HG02884 (cell line): ENCODE results near the gene HECW1.
"Not testable (repeated sequence)": the region's sequence is repeated elsewhere in the genome, so short reads cannot be mapped to it uniquely, and the experiment has no call there.

Source experiments
- ATAC-seq: cut with Tn5 transposase; IDR thresholded peaks from one replicate; pipeline ENCODE4 v1.9.1; 2021; ENCODE audit warnings: mild to moderate bottlenecking, moderate library complexity; ENCODE audit not compliant: unreplicated experiment

Gene HECW1

GRCh38 chr7:43460733-43461348, 348.4 kb downstream of the HECW1 start:
- no peak for ATAC-seq

- no peak for ATAC-seq
Measured at GRCh38 chr7:43461349-43462024, 349.0 kb downstream of the HECW1 start.

GRCh38 chr7:43462836-43463235, 350.4 kb downstream of the HECW1 start:
- no peak for ATAC-seq

GRCh38 chr7:43463401-43463980, 351.0 kb downstream of the HECW1 start:
- no peak for ATAC-seq

GRCh38 chr7:43465581-43466554, 353.4 kb downstream of the HECW1 start:
- no peak for ATAC-seq

- no peak for ATAC-seq
Measured at GRCh38 chr7:43467406-43467805, 355.0 kb downstream of the HECW1 start.

GRCh38 chr7:43467846-43468245, 355.4 kb downstream of the HECW1 start:
- ATAC-seq = no peak

- ATAC-seq = no peak
Measured at GRCh38 chr7:43469051-43469450, 356.6 kb downstream of the HECW1 start.

- no peak for ATAC-seq
Measured at GRCh38 chr7:43470110-43470509, 357.7 kb downstream of the HECW1 start.

- no peak for ATAC-seq
Measured at GRCh38 chr7:43475983-43476382, 363.5 kb downstream of the HECW1 start.

GRCh38 chr7:43476896-43477295, 364.4 kb downstream of the HECW1 start:
- ATAC-seq = no peak

- no peak for ATAC-seq
Measured at GRCh38 chr7:43479042-43479441, 366.6 kb downstream of the HECW1 start.

- ATAC-seq = no peak
Measured at GRCh38 chr7:43479543-43479942, 367.1 kb downstream of the HECW1 start.

GRCh38 chr7:43480581-43480980, 368.1 kb downstream of the HECW1 start:
- ATAC-seq = no peak

GRCh38 chr7:43481902-43482678, 369.6 kb downstream of the HECW1 start:
- no peak for ATAC-seq

- ATAC-seq = no peak
Measured at GRCh38 chr7:43482679-43483252, 370.3 kb downstream of the HECW1 start.

GRCh38 chr7:43484678-43485395, 372.4 kb downstream of the HECW1 start:
- ATAC-seq = no peak

- ATAC-seq = no peak
Measured at GRCh38 chr7:43485580-43485979, 373.1 kb downstream of the HECW1 start.

- not testable (repeated sequence) for ATAC-seq
Measured at GRCh38 chr7:43486008-43486407, 373.6 kb downstream of the HECW1 start.
